GM13977 (cell line): ENCODE data around the gene ENTPD6.
"Not testable (repeated sequence)": the region's sequence is repeated elsewhere in the genome, so short reads cannot be mapped to it uniquely, and the experiment has no call there.

ENCODE experiments used
- DNase-seq: peaks from one replicate; pipeline ENCODE4 v3.0.0; 2012; ENCODE audit warnings: low spot score
- CTCF ChIP-seq: IDR thresholded peaks from 2 replicates; pipeline ENCODE4 v1.5.1; 2012; ENCODE audit warnings: mild to moderate bottlenecking, control low read depth; ENCODE audit not compliant: insufficient read depth; ENCODE audit errors: extremely low read depth, missing control alignments
- in situ Hi-C: fragments of 300-500 bp; cut with MboI; formaldehyde crosslinking; loops from one replicate; pipeline ENCODE4 v1.12.0; 2022; ENCODE audit warnings: low sequenced_read_pairs, low pct_unique_long_range_greater_than_20kb, mixed read lengths, inconsistent platforms; ENCODE audit not compliant: unreplicated experiment

Gene ENTPD6

GRCh38 chr20:25239387-25240370 is 44.2 kb downstream of the ENTPD6 start:
- no peak for TF ChIP-seq CTCF
- in situ Hi-C loops, result no loop called here
- DNase-seq, result no peak

DNA sequence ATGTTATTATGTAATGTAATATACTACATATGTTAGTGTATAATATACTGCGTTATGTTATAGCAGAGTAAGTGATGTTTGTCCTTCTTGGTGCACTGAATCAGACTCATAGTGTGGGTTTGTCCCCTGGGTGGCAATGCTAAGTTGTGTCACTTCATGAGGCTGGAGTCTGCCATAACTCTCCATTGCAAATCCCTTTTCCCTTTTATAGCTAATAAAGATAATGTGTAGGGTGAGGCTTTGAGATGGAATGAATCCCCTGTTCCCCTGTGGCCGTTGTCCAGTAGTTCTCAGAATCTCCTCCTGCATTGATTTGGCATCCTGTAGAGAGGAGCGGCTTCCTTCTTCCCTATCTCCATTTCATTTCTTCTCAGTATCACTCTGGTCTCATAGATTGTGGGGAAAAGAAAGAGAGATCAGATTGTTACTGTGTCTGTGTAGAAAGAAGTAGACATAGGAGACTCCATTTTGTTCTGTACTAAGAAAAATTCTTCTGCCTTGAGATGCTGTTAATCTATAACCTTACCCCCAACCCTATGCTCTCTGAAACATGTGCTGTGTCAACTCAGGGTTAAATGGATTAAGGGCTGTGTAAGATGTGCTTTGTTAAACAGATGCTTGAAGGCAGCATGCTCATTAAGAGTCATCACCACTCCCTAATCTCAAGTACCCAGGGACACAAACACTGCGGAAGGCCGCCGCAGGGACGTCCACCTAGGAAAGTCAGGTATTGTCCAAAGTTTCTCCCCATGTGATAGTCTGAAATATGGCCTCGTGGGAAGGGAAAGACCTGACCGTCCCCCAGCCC is 45.5 kb downstream of the ENTPD6 start:
- DNase-seq, in situ Hi-C loops: not testable (repeated sequence)

DNA sequence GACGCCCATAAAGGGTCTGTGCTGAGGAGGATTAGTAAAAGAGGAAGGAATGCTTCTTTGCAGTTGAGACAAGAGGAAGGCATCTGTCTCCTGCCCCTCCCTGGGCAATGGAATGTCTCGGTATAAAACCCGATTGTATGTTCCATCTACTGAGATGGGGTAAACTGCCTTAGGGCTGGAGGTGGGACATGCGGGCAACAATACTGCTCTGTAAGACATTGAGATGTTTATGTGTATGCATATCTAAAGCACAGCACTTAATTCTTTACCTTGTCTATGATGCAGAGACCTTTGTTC is 46.1 kb downstream of the ENTPD6 start:
- in situ Hi-C loops, DNase-seq: not testable (repeated sequence)

DNA sequence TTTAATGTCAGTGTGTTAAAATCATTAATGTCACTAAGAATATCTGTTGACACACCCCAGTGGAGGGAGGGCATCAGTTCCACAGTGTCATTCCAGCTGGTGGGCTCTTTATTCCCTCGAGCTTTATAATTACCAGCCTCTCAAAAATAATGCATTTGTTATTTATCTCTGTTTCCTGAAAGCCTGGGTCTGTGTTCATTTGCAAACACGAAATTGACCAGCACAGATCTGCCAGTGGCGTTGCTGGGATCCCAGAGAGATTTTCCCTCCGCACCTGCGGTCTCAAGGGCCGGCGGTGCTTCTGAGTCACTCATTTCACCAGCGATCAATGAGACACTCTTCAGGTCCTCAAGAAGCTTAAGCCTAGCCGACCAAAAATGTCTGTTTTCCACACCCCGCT is 46.7 kb downstream of the ENTPD6 start:
- no peak for DNase-seq
- TF ChIP-seq CTCF, result no peak
- in situ Hi-C loops, result no loop called here

- DNase-seq, result no peak
- no peak for TF ChIP-seq CTCF
- in situ Hi-C loops, result no loop called here
Observed at GRCh38 chr20:25243416-25243979, 48.0 kb downstream of the ENTPD6 start.

- in situ Hi-C loops, result no loop called here
- DNase-seq, result no peak
- TF ChIP-seq CTCF, result no peak
Observed at GRCh38 chr20:25244976-25245375, 49.5 kb downstream of the ENTPD6 start.

GRCh38 chr20:25245461-25245860 is 49.9 kb downstream of the ENTPD6 start:
- in situ Hi-C loops, result no loop called here
- TF ChIP-seq CTCF, result no peak
- DNase-seq, result no peak
